NCI-H2171 (cell line): ENCODE measurements around the gene IRX5.

ENCODE experiments used
- DNase-seq: peaks from one replicate; lab custom pipeline; 2025; lab: John Stamatoyannopoulos, UW

The IRX5 gene

GRCh38 chr16:54930005-54930868 lies at the start of gene IRX5:
IRX5 (plus strand) TSS chr16:54930865; CDS start chr16:54931199, 334 bp downstream.
- peak; percentile 90 for DNase-seq

- no peak for DNase-seq
These were observed 48.1 kb upstream of the IRX5 start for GRCh38 chr16:54882556-54882955.

- DNase-seq = no peak
These were observed 47.3 kb upstream of the IRX5 start for GRCh38 chr16:54883358-54883757.

GRCh38 chr16:54886078-54886477 lies 44.6 kb upstream of the IRX5 start:
- DNase-seq = no peak

GRCh38 chr16:54890381-54890780 lies 40.3 kb upstream of the IRX5 start:
- no peak for DNase-seq

- no peak for DNase-seq
These were observed 39.3 kb upstream of the IRX5 start for GRCh38 chr16:54891346-54891745.

- DNase-seq = no peak
These were observed 37.7 kb upstream of the IRX5 start for GRCh38 chr16:54892981-54893380.

GRCh38 chr16:54897930-54898329 lies 32.7 kb upstream of the IRX5 start:
- DNase-seq = no peak

- DNase-seq = no peak
These were observed 29.1 kb upstream of the IRX5 start for GRCh38 chr16:54901606-54902005.

- DNase-seq = no peak
These were observed 27.6 kb upstream of the IRX5 start for GRCh38 chr16:54903047-54903446.

- no peak for DNase-seq
These were observed 19.6 kb upstream of the IRX5 start for GRCh38 chr16:54911079-54911478.

- DNase-seq = no peak
These were observed 17.9 kb upstream of the IRX5 start for GRCh38 chr16:54912720-54913119.

- no peak for DNase-seq
These were observed 9.3 kb upstream of the IRX5 start for GRCh38 chr16:54921206-54921824.

- DNase-seq = no peak
These were observed 7.6 kb upstream of the IRX5 start for GRCh38 chr16:54923055-54923473.

GRCh38 chr16:54923988-54924387 lies 6.7 kb upstream of the IRX5 start:
- DNase-seq = no peak

- DNase-seq = no peak
These were observed 4.4 kb upstream of the IRX5 start for GRCh38 chr16:54926166-54926838.

- peak; percentile 29 for DNase-seq
These were observed 3.3 kb upstream of the IRX5 start for GRCh38 chr16:54927125-54928015.

- DNase-seq = peak; percentile 27
These were observed 2.7 kb upstream of the IRX5 start for GRCh38 chr16:54928016-54928356.

- peak; percentile 77 for DNase-seq
These were observed 2.1 kb upstream of the IRX5 start for GRCh38 chr16:54928411-54929089.

- DNase-seq = peak; percentile 97
These were observed 1.3 kb upstream of the IRX5 start for GRCh38 chr16:54929090-54930004.

- no peak for DNase-seq
These were observed 129 bp downstream of the IRX5 start for GRCh38 chr16:54930869-54931119.
